Lung (tissue), 12 donors: ENCODE data around the gene PARVB. TPM values are rescaled to one million over a fixed set of nuclear protein-coding genes. Genes with fewer than 3 reads are reported as not detected.

Source experiments
- ATAC-seq: fragments of 200-7000 bp; cut with Tn5 transposase; one replicate; pipeline ENCODE4 v1.9.1; 2020; ENCODE audit warnings: moderate number of reproducible peaks; ENCODE audit not compliant: insufficient read depth, low FRiP score
- DNase-seq, 3 donors: peaks; one replicate each; pipeline ENCODE4 v3.0.0-alpha.2; 2013 to 2017
- H3K27ac ChIP-seq, 2 donors: one replicate each; pipeline ENCODE4 v1.5.1; 2013; ENCODE audit warnings: mild to moderate bottlenecking in 2 of 2, moderate library complexity in 2 of 2, control low read depth in 1 of 2, inconsistent platforms in 1 of 2, low read depth in 1 of 2, low read length in 1 of 2
- H3K27me3 ChIP-seq, 3 donors: one replicate each; pipeline ENCODE4 v1.5.1; 2013; ENCODE audit warnings: low read length in 2 of 3; ENCODE audit not compliant: control insufficient read depth in 3 of 3, insufficient read depth in 3 of 3
- H3K36me3 ChIP-seq, 4 donors: one replicate each; pipeline ENCODE4 v1.5.1; 2013; ENCODE audit warnings: low read length in 4 of 4, mild to moderate bottlenecking in 1 of 4, moderate library complexity in 1 of 4; ENCODE audit not compliant: control insufficient read depth in 4 of 4, insufficient read depth in 4 of 4
- H3K4me1 ChIP-seq, 5 donors: one replicate each; pipeline ENCODE4 v1.5.1; 2013; ENCODE audit warnings: low read length in 5 of 5, mild to moderate bottlenecking in 2 of 5, moderate library complexity in 1 of 5; ENCODE audit not compliant: control insufficient read depth in 5 of 5, insufficient read depth in 5 of 5
- H3K4me3 ChIP-seq: one replicate; pipeline ENCODE4 v1.5.1; 2013; ENCODE audit warnings: mild to moderate bottlenecking, control low read depth, moderate library complexity
- H3K9ac ChIP-seq, 2 donors: one replicate each; pipeline ENCODE4 v1.5.1; 2013; ENCODE audit warnings: low read length in 2 of 2, control low read depth in 1 of 2; ENCODE audit not compliant: insufficient read depth in 1 of 2
- H3K9me3 ChIP-seq, 4 donors: one replicate each; pipeline ENCODE4 v1.5.1; 2013; ENCODE audit warnings: low read length in 3 of 4, mild to moderate bottlenecking in 1 of 4, moderate library complexity in 1 of 4; ENCODE audit not compliant: control insufficient read depth in 4 of 4, insufficient read depth in 3 of 4
- CTCF ChIP-seq: IDR thresholded peaks from 2 replicates; pipeline ENCODE4 v1.5.1; 2012; ENCODE audit warnings: mild to moderate bottlenecking; ENCODE audit errors: control extremely low read depth, extremely low read depth
- WGBS, 2 donors: extraction: QIAGEN DNeasy Blood & Tissue Kit; methylation state at CpG; one replicate each; pipeline ENCODE4 v1.1.7; 2013; 5-methylcytosine and 5-hydroxymethylcytosine counted together
- polyA plus RNA-seq, 2 donors: library from polyadenylated mRNA; stranded (reverse); fragments of 200-250 nt; gene quantifications; one replicate each; pipeline ENCODE4 v1.2.1, GENCODE V29; 2013
- total RNA-seq, 2 donors: library from RNA; depleted of rRNA in 1 of 2; stranded (reverse); fragments of >200 nt in 1 of 2; gene quantifications; one replicate each; pipeline ENCODE4 v1.2.1, GENCODE V29; 2014 to 2021
- donor health status: control.
- donor health status: control.
- donor health status: Bipolar disorder and iron deficiency.
- donor health status: healthy.
- donor health status: DM: yes; HTN: yes; CAD: no.

Gene PARVB
- total and polyA plus RNA-seq, 4 donors: 16.9 to 64.2 (median 49.7) TPM

DNA sequence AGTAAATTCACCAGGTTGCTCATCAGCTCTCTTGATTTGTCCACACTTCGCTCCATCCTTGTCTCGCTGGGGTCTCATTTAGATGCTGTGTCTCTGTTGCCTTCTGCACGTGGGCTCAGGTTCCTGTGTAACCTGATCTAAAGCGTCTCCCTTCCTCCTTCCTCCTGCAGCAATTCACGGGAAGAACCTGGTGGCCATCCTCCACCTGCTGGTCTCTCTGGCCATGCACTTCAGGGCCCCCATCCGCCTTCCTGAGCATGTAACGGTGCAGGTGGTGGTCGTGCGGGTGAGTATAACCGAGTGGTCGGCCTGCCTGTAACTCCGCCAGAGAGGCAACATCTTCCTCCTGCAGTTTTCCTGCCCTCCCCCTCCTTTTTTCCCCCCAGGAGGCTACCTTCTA is 108.6 kb downstream of the PARVB start:
- Histone ChIP-seq H3K9me3 (peaks cover 0 to 18% (median 2%) of the 10 kb centered on the region in 4 donors), H3K9ac (no peak overlapping the region), H3K4me1 (peaks cover 0 to 2% (median 0%) of the 10 kb centered on the region in 5 donors), H3K4me3 (no peak overlapping the region), H3K36me3 (peaks cover 4 to 34% (median 21%) of the 10 kb centered on the region in 4 donors), H3K27me3 (no peaks in the 10 kb centered on the region), H3K27ac (no peak overlapping the region)
- no peak for TF ChIP-seq CTCF
- ATAC-seq (no peak), DNase-seq (no peak)
- 87 to 92% methylated on average over 12 of the region's 12 CpGs for WGBS, 2 donors

DNA sequence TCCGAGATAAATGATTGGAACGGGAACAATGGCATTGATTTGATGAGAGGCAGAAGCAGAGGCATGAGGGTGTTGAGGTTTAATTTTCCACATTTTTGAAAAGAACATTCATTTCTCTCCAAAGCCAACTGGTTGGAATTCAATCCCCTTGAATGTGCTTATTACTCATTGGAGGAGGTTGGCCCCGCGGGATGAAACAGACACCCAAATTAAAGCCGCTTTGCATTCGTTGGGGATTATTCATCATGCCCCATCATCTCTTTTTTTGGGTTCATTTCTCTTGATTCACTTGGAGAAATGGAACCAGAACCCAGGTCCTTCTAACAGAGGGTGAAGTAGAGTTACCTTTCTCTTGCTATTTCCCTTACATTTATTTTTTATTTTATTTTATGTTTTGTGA is 109.1 kb downstream of the PARVB start:
- H3K27ac ChIP-seq: no peak overlapping the region
- no peak for ATAC-seq
- no peak overlapping the region for H3K4me3 ChIP-seq
- WGBS, 2 donors: 90 to 94% methylated on average over 6 of the region's 6 CpGs
- no peak for DNase-seq
- no peak overlapping the region for H3K9ac ChIP-seq
- H3K4me1 ChIP-seq: no peaks in the 10 kb centered on the region
- H3K36me3 ChIP-seq: peaks cover 4 to 38% (median 24%) of the 10 kb centered on the region in 4 donors
- peaks cover 0 to 21% (median 4%) of the 10 kb centered on the region in 4 donors for H3K9me3 ChIP-seq
- TF ChIP-seq CTCF: no peak
- no peaks in the 10 kb centered on the region for H3K27me3 ChIP-seq

GRCh38 chr22:44133901-44134571 is 109.9 kb downstream of the PARVB start:
- Histone ChIP-seq H3K9me3 (peaks cover 0 to 25% (median 4%) of the 10 kb centered on the region in 4 donors), H3K36me3 (peaks cover 4 to 40% (median 26%) of the 10 kb centered on the region in 4 donors), H3K4me1 (no peaks in the 10 kb centered on the region), H3K27me3 (no peaks in the 10 kb centered on the region), H3K27ac (no peak overlapping the region), H3K4me3 (no peak overlapping the region), H3K9ac (no peak overlapping the region)
- DNase-seq (no peak), ATAC-seq (no peak)
- 25 to 61% methylated on average over 21 of the region's 21 CpGs for WGBS, 2 donors
- no peak for TF ChIP-seq CTCF
